GM20000 (cell line): ENCODE data around the gene MPIG6B.

ENCODE experiments used
- DNase-seq: peaks from one replicate; pipeline ENCODE4 v3.0.0; 2012; ENCODE audit warnings: low spot score
- TF ChIP-seq, protein P1 (sequence below): IDR thresholded peaks from 2 replicates; pipeline ENCODE4 v1.5.1; 2012; ENCODE audit warnings: mild to moderate bottlenecking, control low read depth; ENCODE audit errors: extremely low read depth, missing control alignments

MPIG6B gene

GRCh38 chr6:31725502-31726350 is 2.6 kb downstream of the MPIG6B start:
- TF ChIP-seq, protein P1, sequence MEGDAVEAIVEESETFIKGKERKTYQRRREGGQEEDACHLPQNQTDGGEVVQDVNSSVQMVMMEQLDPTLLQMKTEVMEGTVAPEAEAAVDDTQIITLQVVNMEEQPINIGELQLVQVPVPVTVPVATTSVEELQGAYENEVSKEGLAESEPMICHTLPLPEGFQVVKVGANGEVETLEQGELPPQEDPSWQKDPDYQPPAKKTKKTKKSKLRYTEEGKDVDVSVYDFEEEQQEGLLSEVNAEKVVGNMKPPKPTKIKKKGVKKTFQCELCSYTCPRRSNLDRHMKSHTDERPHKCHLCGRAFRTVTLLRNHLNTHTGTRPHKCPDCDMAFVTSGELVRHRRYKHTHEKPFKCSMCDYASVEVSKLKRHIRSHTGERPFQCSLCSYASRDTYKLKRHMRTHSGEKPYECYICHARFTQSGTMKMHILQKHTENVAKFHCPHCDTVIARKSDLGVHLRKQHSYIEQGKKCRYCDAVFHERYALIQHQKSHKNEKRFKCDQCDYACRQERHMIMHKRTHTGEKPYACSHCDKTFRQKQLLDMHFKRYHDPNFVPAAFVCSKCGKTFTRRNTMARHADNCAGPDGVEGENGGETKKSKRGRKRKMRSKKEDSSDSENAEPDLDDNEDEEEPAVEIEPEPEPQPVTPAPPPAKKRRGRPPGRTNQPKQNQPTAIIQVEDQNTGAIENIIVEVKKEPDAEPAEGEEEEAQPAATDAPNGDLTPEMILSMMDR, result no peak
- no peak for DNase-seq

- TF ChIP-seq, protein P1, result no peak
- DNase-seq, result peak; percentile 90
These were observed 4.0 kb downstream of the MPIG6B start for GRCh38 chr6:31727034-31727716.

- TF ChIP-seq, protein P1, result no peak
- DNase-seq, result no peak
These were observed 4.8 kb downstream of the MPIG6B start for GRCh38 chr6:31727717-31728671.

- DNase-seq, result no peak
These were observed 5.8 kb downstream of the MPIG6B start, which contains the start of gene DDAH2 for GRCh38 chr6:31728767-31729514. Gene DDAH2, minus strand, starts transcription at chr6:31729299. Its CDS starts 138 bp downstream, at chr6:31729161.

DNA sequence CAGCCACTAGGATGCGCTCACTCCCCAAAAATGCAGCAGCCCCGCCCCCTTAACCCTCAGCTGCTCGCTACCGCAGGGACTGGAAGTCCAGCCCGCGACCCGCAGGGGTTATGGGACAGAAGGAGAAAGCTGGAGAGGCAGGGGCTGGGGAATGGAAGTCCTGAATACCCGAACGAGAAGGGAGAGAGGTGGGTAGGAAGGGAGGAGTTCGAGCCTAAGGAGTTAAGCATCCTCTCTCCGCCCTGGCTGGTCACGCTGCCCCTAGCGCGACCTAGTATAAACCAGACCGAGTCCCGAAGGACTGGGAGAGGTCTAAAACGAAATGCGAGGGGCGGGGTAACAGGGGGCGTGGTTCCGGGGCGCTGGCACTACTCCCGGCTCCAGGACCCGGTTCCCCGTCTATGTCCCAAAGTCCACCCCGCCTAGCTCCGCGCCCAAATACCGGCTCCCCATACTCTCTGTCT is 6.4 kb downstream of the MPIG6B start:
- TF ChIP-seq, protein P1, result no peak
- peak; percentile 83 for DNase-seq

More at GRCh38 chr6:31728767-31729514, 5.8 kb downstream of the MPIG6B start, which contains the start of gene DDAH2:
- TF ChIP-seq, protein P1, result peak; percentile 91

GRCh38 chr6:31729979-31730630 is 6.9 kb downstream of the MPIG6B start:
- TF ChIP-seq, protein P1, result no peak
- DNase-seq, result peak; percentile 80
